Retina (tissue), 1 donor: Measurements from ENCODE around the gene INSYN2A.

Source experiments
- DNase-seq: peaks from one replicate; pipeline ENCODE4 v3.0.0-alpha.2; 2016

INSYN2A gene

DNA sequence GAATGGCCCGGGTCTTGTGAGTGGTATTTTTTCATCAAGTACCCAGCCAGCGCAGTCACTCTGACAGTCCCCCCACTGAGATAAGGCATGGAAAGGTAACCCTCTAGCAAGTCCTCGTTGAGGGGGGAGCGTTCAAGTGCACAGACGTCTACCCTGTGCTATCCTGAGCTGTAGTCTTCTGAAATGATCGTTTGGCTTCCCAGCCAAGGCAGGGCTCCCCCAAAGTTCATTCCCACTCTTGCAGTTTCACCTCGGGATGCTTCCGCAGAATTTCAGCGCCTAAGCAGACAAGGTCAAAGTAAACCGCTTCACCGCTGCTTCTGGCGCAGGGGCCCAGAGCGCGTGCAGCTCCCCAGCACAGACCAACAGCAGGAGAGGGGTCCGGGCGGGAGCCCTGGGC is 1.8 kb downstream of the INSYN2A start:
- DNase-seq = no peak

- DNase-seq = no peak
Measured at GRCh38 chr10:127194111-127194510, 2.3 kb downstream of the INSYN2A start.

DNA sequence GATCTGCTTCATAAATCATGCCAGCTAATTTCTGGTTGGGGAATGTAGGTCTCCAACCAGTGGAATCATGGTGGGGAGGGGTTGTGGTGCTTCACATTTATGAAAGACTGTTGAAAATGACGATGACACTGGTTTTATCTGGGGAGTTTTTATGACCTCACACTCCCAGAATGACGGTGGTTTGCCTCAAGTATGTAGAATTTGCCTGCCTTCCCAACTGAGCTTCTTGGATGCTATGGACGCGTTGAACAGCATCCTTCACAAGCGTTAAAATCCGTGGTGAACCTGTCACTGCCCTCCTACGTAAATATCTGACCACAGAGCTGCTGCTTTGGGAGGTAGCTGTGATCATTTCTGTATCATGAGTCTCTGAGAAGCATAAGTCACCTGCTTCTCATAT is 3.3 kb downstream of the INSYN2A start:
- no peak for DNase-seq

DNA sequence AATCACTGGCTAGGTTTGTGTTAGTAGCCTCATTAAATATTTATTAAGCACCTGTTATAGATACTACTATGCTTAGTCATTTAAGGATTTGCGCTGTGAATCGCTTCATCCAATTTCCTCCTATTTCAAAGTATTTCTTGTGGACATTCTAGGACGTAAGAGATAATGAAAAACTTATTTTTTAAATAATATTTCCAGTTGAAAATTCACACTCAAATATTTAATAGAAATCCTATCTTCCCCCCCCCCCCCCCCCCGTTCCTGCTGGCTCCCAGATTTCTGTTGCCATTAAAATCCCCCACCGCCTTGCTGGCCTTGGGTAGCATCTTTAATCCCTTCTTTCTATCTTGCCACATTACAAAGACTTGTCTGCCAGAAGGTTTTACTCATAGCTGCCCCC is 6.0 kb downstream of the INSYN2A start:
- DNase-seq = no peak

DNA sequence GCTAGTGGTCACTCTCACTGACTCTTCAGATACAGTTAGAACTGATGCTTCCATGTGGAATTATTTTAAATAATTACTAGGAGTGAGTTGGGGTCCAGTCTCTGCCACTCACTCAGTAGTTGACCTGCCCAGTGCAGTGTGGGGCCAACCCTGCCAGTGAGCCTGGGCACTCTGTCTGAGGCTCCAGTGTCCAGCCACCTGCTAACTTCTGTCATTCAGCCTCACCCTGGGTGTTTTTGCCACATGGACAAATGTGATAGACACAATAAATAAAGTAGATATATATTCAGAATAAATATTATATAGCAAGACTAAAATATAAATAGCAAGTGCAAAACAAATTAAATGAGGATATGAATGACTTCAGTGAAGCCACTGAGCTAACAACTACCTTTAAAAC is 7.2 kb downstream of the INSYN2A start:
- DNase-seq = no peak

- DNase-seq = no peak
Measured at GRCh38 chr10:127186813-127187212, 9.6 kb downstream of the INSYN2A start.

DNA sequence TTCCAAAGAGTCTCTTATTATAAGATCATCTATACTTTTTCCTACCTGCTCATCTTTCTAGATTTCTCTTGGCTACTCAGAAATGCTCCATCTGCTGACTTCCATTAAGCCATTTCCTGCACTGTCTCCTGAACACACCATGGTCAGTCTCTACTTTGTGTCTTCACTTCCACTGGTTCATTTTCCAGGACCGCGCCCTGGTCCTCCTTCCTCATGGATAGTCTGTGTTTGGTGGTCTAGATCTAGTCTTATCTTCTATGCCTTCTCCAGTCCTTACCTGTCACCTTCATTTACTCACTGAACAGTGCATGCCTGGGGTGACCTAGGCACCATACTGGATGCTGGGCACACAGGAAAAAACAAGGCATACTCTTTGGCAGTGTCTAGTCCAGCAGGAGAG is 11.8 kb downstream of the INSYN2A start:
- no peak for DNase-seq

- DNase-seq = no peak
Measured at GRCh38 chr10:127182161-127182560, 14.2 kb downstream of the INSYN2A start.

DNA sequence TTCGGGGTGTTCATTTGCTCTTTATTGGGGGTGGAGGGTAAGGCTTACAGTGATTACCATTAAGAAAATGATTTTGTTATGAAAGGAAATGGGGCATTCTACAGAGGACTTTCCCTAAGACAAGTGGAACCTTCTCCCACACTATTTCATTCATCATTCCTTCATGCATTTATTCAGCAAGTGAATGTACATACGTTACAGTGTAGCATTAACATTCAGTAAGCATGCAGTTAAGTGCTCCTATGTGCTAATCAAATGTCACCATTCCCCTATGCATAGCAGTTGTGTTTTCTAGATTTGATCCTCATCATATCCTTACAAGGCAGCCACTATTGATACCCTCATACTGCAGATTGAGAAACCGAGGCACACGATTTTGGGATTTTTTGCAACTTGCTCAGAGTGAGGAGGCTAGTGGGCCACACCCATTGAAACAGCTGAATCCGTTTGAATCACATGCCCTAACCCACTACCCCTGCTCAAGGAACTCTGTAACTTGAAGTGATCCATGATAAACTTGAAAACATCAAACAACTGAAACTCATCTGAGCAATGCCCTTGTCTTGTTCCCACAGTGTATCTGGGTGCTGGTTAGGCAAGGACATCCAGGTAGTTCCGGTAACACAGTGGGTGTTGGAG is 16.7 kb downstream of the INSYN2A start:
- no peak for DNase-seq

GRCh38 chr10:127176649-127177048 is 19.7 kb downstream of the INSYN2A start:
- DNase-seq = no peak

GRCh38 chr10:127175357-127176110 is 20.9 kb downstream of the INSYN2A start:
- DNase-seq = no peak

DNA sequence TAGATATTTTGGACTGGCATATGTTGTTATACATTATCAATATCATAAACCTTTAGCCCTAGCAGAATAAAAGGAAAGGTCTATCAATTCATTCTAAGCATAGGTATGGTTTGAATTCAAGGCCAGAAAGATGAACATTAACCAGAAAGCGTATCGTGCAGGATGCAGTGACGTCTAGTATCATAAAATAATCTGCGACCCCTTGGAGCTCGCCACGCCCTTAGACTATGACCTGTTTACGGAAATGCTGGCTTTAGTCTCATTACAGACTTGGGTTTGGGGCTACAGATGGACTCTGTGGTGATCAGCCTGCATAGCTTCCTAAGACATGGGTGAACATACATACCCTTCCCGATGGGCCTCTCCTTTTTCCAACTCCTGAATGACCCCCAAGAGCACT is 21.5 kb downstream of the INSYN2A start:
- no peak for DNase-seq

GRCh38 chr10:127168261-127168660 is 28.1 kb downstream of the INSYN2A start:
- DNase-seq = no peak

DNA sequence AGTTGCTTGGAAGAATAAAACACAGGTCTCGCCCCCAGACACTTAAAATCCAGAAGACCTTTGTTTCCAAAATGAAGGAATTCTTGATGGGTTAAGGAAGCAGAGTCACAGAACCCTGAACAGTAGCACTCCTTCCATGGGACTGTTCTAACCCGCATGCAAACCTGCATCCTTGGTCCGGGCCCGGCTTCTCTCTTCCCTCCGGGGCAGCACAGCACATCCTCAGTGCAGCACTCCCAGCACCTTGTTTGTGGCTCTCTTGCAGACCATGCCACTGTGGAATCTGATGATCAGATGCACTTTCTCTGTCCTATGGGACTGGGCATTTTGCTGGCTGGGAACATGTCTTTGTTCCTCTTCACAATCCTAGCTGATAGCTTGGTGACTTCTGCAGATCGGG is 33.5 kb downstream of the INSYN2A start:
- DNase-seq = no peak

DNA sequence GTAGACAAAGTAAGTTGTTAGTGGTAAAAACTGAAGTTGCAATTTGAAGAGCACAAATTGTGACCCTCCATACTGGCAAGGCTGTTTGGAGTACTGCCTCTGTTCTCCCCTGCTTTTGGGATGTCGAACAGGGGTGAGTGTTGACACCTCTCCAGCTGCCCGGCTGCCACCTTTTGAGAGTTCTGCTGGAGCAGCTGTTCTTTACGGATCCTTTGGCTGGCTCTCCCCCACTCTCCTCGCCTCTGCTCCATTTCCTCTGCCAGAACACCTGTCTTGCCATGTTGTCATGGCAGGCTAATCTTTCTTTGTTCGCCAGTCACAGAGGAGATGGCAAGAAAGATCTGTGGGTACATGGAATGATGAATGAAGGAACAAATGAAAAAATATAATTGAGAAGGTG is 34.9 kb downstream of the INSYN2A start:
- no peak for DNase-seq

DNA sequence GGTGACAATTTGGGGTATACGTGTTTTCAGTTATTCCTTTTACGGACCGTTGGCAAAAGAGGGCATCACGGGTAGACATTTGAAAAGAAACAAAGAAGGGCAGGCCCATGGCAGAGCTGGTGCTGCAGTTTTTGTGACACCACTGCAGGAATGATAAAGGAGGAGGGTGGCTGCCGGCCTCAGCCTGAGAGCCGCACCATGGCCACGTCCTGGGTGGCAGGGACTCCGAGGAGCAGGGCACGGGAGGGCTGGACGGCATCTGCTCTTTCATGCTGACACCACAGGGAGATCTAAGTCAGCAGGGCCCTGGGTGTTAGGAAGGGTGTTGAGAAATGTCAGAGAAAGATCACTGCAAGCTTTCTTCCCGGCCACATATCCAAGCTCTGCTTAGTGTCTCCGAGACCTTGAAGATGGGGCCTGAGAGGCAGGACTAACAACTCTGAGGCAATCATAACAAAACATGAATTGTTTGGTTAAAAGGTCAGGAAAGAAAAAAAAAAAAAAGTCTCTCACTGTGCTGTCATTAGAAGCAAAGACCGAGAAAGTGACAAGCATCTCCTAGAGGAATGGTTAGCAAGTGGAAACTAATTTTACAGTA is 36.6 kb downstream of the INSYN2A start:
- no peak for DNase-seq

- no peak for DNase-seq
Measured at GRCh38 chr10:127158662-127159061, 37.7 kb downstream of the INSYN2A start.

DNA sequence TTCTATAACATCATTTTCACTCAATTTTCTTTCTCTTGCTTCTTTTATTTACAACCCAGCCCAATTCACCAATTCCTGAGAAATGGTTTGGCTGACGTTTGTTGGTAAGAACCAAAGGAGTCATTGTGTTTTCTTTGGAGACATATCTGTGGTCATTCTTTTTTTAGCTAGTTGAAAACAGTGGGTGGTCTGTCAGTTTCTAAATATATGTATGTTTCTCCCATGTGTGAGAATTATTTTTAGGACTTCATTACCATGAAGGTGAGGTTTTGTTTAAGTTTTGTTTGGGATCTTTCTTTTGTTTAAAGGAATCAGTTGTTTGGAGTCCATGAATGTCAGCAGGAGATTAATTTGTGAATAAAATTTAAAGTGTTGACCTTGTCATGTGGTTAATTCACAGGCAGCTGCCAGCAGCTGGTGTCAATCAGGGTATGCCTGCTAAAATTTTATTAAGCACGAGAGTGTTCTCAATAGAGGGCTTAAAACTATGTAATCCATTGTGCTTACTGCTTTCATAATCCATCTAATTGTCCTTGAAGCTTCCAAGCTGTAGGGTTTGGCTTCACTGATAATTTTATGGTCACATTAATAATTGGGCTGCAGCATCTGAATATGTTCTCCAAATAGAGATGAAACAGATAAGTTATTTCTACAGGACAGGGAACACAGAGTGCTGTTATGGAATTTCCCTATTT is 38.7 kb downstream of the INSYN2A start:
- no peak for DNase-seq

DNA sequence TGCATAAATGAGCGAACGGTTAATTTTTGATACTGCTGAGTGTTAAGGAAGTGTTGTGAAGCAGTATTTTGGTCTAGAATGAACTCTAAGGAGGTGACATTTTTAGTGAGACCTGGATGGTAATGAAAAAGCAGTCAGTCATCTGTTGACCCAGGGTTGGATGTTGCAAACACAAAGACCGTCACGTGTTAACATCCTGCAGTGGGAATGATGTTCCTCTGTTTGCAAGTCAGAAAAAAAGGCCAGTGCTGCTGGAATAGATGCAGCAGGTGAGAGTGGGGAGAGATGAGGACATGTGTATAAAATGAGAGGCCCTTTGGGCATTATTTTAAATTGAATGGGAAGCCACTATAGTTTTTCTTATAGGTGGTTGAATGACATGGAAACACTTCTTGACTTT is 39.3 kb downstream of the INSYN2A start:
- no peak for DNase-seq

GRCh38 chr10:127154831-127155620 is 41.4 kb downstream of the INSYN2A start:
- DNase-seq = no peak

GRCh38 chr10:127153181-127153580 is 43.2 kb downstream of the INSYN2A start:
- no peak for DNase-seq

- no peak for DNase-seq
Measured at GRCh38 chr10:127151981-127152699, 44.3 kb downstream of the INSYN2A start.
